Kidney (tissue), 14 donors: ENCODE measurements around the gene OR5T3. TPM values are rescaled to one million over a fixed set of nuclear protein-coding genes. Genes with fewer than 3 reads are reported as not detected.

Source experiments
- DNase-seq, 5 donors: peaks; one replicate each; pipeline ENCODE4 v3.0.0-alpha.2; 2013 to 2020
- FAIRE-seq: peaks from 2 replicates; lab custom pipeline; 2012; peaks lifted over from hg19 to GRCh38; lab: Jason Lieb, UNC
- H3K27ac ChIP-seq, 2 donors: one replicate each; pipeline ENCODE4 v1.7.0; 2013; ENCODE audit warnings: low read depth in 2 of 2, low read length in 2 of 2, inconsistent platforms in 1 of 2
- H3K27me3 ChIP-seq: one replicate; pipeline ENCODE4 v1.7.1; 2013; ENCODE audit warnings: low read length, inconsistent platforms; ENCODE audit not compliant: control insufficient read depth, insufficient read depth
- H3K36me3 ChIP-seq, 3 donors: one replicate each; pipeline versions ENCODE4 v1.7.0 to v1.7.1; 2013; ENCODE audit warnings: low read length in 3 of 3, control low read depth in 1 of 3, inconsistent platforms in 1 of 3; ENCODE audit not compliant: insufficient read depth in 3 of 3, control insufficient read depth in 2 of 3
- H3K4me1 ChIP-seq, 3 donors: one replicate each; pipeline versions ENCODE4 v1.7.0 to v1.7.1; 2013; ENCODE audit warnings: low read length in 3 of 3, inconsistent platforms in 1 of 3, low read depth in 1 of 3; ENCODE audit not compliant: control insufficient read depth in 2 of 3, insufficient read depth in 2 of 3
- H3K4me3 ChIP-seq, 3 donors: one replicate each; pipeline versions ENCODE4 v1.7.0 to v1.8.1; 2013; ENCODE audit warnings: low read length in 3 of 3, control low read depth in 1 of 3, inconsistent platforms in 1 of 3
- H3K9ac ChIP-seq, 3 donors: one replicate each; pipeline versions ENCODE4 v1.7.0 to v1.7.1; 2013; ENCODE audit warnings: low read length in 3 of 3, control low read depth in 1 of 3, inconsistent platforms in 1 of 3
- H3K9me3 ChIP-seq, 3 donors: one replicate each; pipeline versions ENCODE4 v1.7.0 to v1.7.1; 2013; ENCODE audit warnings: low read length in 3 of 3, control low read depth in 1 of 3, inconsistent platforms in 1 of 3; ENCODE audit not compliant: control insufficient read depth in 2 of 3, insufficient read depth in 1 of 3
- CTCF ChIP-seq: IDR thresholded peaks from 3 replicates; pipeline ENCODE4 v1.5.1; 2012; ENCODE audit warnings: mild to moderate bottlenecking, moderate library complexity, borderline replicate concordance; ENCODE audit not compliant: insufficient read depth; ENCODE audit errors: extremely low read depth
- intact Hi-C: fragments of 100-400 bp; cut with DNase I; formaldehyde crosslinking; loops from one replicate; pipeline ENCODE4 v1.11.1; 2022
- polyA plus RNA-seq: library from polyadenylated mRNA; stranded (reverse); fragments of 350-450 nt; fragmentation: Illumina TruSeq; extraction: RNeasy Lipid Tissue Mini Kit (QIAGEN cat#74804); gene quantifications from one replicate; pipeline ENCODE4 v1.2.3, GENCODE V29; 2014; ENCODE audit warnings: low read depth, low replicate concordance; ENCODE audit not compliant: insufficient read depth
- total RNA-seq: library from RNA; stranded (reverse); fragmentation: NEBNext Ultra II Directional; extraction: Animal tissue kit (Norgen Biotek cat#: 25700); gene quantifications from one replicate; pipeline ENCODE4 v1.2.1, GENCODE V29; 2021
- donor health status: control.
- donor health status: control.
- donor health status: control.
- donor health status: control.
- donor health status: control.
- donor health status: DM: yes; HTN: yes; CAD: no.
- donor health status: Normal renal cell carcinoma (clear cell type).

Gene OR5T3
- total and polyA plus RNA-seq, 2 donors from 2014 or later: not detected

DNA sequence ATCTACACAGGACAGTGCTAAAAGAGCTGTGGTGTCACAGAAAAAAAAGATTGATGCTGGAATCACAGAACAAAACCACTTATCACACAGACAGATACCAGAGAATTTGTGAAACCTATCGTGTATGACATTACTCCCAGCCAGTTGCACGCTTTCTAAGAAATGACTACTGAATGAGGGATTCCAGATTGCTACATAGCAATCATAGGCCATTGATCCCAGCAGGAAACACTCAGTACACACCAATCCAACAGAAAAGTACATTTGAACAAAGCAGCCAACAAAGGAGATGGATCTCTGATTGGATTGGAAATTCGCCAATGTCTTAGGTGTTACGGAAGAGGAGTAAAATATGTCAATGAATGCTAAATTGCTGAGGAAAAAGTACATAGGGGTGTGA, 44.8 kb downstream of the OR5T3 start:
- H3K27me3 ChIP-seq: no peaks in the 10 kb centered on the region
- no peak overlapping the region for H3K9ac ChIP-seq
- H3K9me3 ChIP-seq: no peaks in the 10 kb centered on the region
- H3K4me1 ChIP-seq: no peaks in the 10 kb centered on the region
- intact Hi-C loops: no loop called here
- no peak overlapping the region for H3K27ac ChIP-seq
- no peak for TF ChIP-seq CTCF
- H3K4me3 ChIP-seq: no peak overlapping the region
- FAIRE-seq (no peak), DNase-seq (no peak)
- H3K36me3 ChIP-seq: no peaks in the 10 kb centered on the region

Other genes starting within 250 kb of the OR5T3 start
- gene OR5AS1, start 224.6 kb upstream of the OR5T3 start, total RNA-seq: not detected
- not detected for gene OR5AS1, start 224.6 kb upstream of the OR5T3 start, polyA plus RNA-seq
- gene OR8I2, start 158.9 kb upstream of the OR5T3 start, total RNA-seq: not detected
- gene OR8I2, start 158.9 kb upstream of the OR5T3 start, polyA plus RNA-seq: not detected
- gene OR8H2, start 148.6 kb upstream of the OR5T3 start, total RNA-seq: not detected
- gene OR8H2, start 148.6 kb upstream of the OR5T3 start, polyA plus RNA-seq: not detected
- gene OR8H3, start 129.9 kb upstream of the OR5T3 start, total RNA-seq: not detected
- not detected for gene OR8H3, start 129.9 kb upstream of the OR5T3 start, polyA plus RNA-seq
- gene OR8J3, start 112.1 kb upstream of the OR5T3 start, total RNA-seq: not detected
- not detected for gene OR8J3, start 112.1 kb upstream of the OR5T3 start, polyA plus RNA-seq
- not detected for gene OR8K5, start 91.9 kb upstream of the OR5T3 start, total RNA-seq
- gene OR8K5, start 91.9 kb upstream of the OR5T3 start, polyA plus RNA-seq: not detected
- not detected for gene OR5J2, start 75.6 kb upstream of the OR5T3 start, total RNA-seq
- not detected for gene OR5J2, start 75.6 kb upstream of the OR5T3 start, polyA plus RNA-seq
- gene OR5T2, start 18.0 kb upstream of the OR5T3 start, total RNA-seq: not detected
- gene OR5T2, start 18.0 kb upstream of the OR5T3 start, polyA plus RNA-seq: not detected
- gene OR5T1, start 21.9 kb downstream of the OR5T3 start, total RNA-seq: not detected
- gene OR5T1, start 21.9 kb downstream of the OR5T3 start, polyA plus RNA-seq: not detected
- gene OR8H1, start 40.0 kb downstream of the OR5T3 start, total RNA-seq: not detected
- gene OR8H1, start 40.0 kb downstream of the OR5T3 start, polyA plus RNA-seq: not detected
- gene OR8K3, start 62.9 kb downstream of the OR5T3 start, total RNA-seq: not detected
- not detected for gene OR8K3, start 62.9 kb downstream of the OR5T3 start, polyA plus RNA-seq
- not detected for gene OR8K1, start 93.8 kb downstream of the OR5T3 start, total RNA-seq
- gene OR8K1, start 93.8 kb downstream of the OR5T3 start, polyA plus RNA-seq: not detected
- gene OR8J1, start 102.0 kb downstream of the OR5T3 start, total RNA-seq: not detected
- not detected for gene OR8J1, start 102.0 kb downstream of the OR5T3 start, polyA plus RNA-seq
- gene OR8U1, start 123.4 kb downstream of the OR5T3 start, total RNA-seq: not detected
- gene OR8U1, start 123.4 kb downstream of the OR5T3 start, polyA plus RNA-seq: not detected
- not detected for gene OR5AL1, start 160.4 kb downstream of the OR5T3 start, total RNA-seq
- gene OR5AL1, start 160.4 kb downstream of the OR5T3 start, polyA plus RNA-seq: not detected
- gene OR5M3, start 221.1 kb downstream of the OR5T3 start, total RNA-seq: not detected
- not detected for gene OR5M3, start 221.1 kb downstream of the OR5T3 start, polyA plus RNA-seq
- not detected for gene OR5M8, start 239.1 kb downstream of the OR5T3 start, total RNA-seq
- gene OR5M8, start 239.1 kb downstream of the OR5T3 start, polyA plus RNA-seq: not detected